RCC 7860 (cell line): ENCODE data around the gene CAVIN1.
"Not testable (repeated sequence)": the region's sequence is repeated elsewhere in the genome, so short reads cannot be mapped to it uniquely, and the experiment has no call there.

Experiments used
- DNase-seq: peaks from one replicate; pipeline ENCODE4 v3.0.0-alpha.2; 2015; ENCODE audit warnings: low spot score
- FAIRE-seq: peaks from 2 replicates; lab custom pipeline; 2012; peaks lifted over from hg19 to GRCh38; lab: Jason Lieb, UNC

The CAVIN1 gene

GRCh38 chr17:42406615-42407288 lies 16.3 kb downstream of the CAVIN1 start:
- DNase-seq (no peak), FAIRE-seq (no peak)

DNA sequence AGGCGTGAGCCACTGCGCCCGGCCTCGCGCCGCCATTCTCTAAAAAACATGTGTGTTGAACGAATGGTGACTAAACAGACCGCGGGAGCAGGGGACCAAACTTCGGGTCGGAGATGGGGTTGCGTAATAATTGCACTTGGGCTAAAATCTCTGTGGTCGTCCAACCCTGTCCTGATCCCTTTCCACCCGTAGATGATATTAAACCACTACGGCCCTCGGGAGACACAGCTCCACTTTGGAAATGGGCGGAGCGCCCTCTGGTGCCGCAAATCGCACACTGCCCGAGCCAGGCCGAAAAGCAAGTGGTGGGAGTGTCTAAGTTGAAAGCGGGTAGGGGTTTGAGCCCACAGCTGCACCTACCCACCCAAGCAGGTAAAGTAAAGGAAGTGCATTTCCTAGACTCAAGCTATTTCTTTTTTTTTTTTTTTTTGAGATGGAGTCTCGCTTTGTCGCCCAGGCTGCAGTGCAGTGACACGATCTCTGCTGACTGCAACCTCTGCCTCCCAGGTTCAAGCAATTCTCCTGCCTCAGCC lies 17.0 kb downstream of the CAVIN1 start:
- DNase-seq (no peak), FAIRE-seq (no peak)

DNA sequence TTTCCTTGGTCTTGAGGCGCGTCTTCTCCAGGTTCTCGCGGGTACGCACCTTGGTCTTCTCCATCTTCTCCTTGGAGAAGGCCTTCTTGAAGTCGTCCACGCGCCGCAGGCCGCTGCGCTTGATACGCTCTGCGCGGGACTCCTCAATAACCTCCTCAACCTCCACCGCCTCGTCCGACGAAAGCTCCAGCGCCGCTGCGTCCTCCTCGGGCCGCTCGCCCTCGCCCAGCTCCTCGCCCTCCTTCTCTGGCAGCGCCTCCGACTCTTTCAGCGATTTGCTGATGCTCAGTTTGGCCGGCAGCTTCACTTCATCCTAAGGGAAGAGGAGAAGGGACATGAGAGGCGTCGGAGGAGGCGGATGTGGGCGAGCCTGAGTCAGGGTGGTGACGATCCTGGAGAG lies 18.0 kb downstream of the CAVIN1 start:
- DNase-seq (no peak), FAIRE-seq (no peak)

DNA sequence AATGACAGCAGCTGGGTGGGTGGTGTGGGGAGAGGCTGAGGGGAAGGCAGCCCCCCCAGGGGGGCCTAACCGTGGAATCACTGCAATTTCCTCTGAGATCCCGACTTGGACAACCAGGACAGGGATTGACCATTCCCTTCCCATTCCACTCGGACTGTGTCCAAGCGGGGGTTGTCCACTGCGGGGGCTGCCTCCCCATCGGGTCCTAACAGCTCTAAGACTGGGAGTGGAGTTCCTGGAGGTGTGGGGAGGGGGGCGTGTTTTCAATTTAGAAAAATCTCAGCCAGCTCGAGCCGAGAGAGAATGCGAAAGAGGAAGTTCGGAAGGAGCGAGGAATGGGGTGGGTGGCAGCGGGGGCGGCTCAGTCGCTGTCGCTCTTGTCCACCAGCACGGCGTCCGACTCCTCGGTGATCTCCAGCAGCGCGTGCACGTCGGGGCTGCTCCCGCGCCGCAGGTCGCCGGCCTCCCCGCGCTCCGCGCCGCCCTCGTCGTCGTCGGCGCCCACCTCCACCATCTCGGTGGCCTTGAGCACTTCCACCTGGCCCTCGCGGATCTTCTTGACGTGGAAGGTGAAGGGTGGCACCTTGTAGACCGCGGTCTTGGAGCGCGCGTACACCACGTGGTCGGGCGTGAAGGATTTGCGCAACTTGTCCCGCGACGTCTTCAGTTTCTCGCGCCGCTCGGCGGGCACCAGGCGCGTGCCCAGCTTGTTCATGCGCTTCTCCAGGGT lies 18.6 kb downstream of the CAVIN1 start:
- FAIRE-seq (no peak), DNase-seq (no peak)

GRCh38 chr17:42403150-42403549 lies 19.9 kb downstream of the CAVIN1 start:
- DNase-seq = no peak
- no peak for FAIRE-seq

DNA sequence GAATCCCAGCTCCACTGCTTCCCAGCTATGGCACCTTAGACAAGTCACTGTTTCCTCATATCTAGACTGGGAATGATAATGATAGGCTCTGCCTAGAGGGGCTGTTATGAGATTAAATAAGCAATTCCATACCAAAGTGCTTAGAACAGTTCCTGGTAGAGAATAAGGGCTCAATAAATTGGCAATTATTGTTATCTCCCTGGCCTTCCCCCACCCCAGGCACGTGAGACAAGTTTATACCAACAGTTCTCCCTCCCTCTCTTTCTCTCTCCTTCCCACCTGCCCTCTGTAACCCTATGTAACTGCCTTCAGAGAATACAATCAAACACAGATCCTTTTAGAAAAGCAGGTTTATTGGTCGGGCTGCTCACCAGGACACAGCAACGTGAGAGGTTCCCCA lies 20.9 kb downstream of the CAVIN1 start:
- DNase-seq = no peak
- FAIRE-seq = no peak

DNA sequence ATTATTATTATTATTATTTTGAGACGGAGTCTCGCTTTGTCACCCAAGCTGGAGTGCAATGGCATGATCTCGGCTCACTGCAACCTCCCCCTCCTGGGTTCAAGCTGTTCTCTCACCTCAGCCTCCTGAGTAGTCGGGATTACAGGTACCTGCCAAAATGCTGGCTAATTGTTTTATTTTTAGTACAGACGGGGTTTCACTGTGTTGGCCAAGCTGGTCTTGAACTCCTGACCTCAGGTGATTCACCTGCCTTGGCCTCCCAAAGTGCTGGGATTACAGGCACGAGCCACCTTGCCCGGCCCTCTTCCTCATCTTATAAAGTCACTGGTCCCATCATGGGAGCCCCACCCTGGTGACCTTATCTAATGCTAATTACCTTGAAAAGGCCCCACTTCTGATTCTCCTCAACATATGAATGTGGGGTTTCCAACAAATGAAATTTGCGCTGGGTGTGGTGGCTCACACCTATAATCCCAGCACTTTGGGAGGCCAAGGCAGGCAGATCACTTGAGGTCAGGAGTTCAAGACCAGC lies 22.1 kb downstream of the CAVIN1 start:
- FAIRE-seq, DNase-seq: not testable (repeated sequence)

- no peak for FAIRE-seq
- DNase-seq = no peak
Measured at GRCh38 chr17:42399948-42400843, 22.9 kb downstream of the CAVIN1 start.

GRCh38 chr17:42399121-42399520 lies 23.9 kb downstream of the CAVIN1 start:
- DNase-seq (no peak), FAIRE-seq (no peak)

DNA sequence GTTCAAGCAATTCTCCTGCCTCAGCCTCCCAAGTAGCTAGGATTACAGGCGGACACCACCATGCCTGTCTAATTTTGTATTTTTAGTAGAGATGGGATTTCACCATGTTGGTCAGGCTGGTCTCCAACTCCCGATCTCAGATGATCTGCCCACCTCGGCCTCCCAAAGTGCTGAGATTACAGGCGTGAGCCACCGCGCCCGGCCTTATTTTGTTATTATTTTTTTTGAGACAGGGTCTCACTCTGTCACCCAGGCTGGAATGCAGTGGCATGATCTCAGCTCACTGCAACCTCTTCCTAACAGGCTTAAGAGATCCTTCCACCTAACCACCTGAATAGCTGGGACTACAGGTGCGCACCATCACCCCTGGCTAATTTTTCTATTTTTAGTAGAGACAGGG lies 27.5 kb downstream of the CAVIN1 start:
- FAIRE-seq = not testable (repeated sequence)

GRCh38 chr17:42394838-42395237 lies 28.2 kb downstream of the CAVIN1 start:
- DNase-seq (no peak), FAIRE-seq (no peak)

More for the DNA sequence above, 27.5 kb downstream of the CAVIN1 start:
- not testable (repeated sequence) for DNase-seq

DNA sequence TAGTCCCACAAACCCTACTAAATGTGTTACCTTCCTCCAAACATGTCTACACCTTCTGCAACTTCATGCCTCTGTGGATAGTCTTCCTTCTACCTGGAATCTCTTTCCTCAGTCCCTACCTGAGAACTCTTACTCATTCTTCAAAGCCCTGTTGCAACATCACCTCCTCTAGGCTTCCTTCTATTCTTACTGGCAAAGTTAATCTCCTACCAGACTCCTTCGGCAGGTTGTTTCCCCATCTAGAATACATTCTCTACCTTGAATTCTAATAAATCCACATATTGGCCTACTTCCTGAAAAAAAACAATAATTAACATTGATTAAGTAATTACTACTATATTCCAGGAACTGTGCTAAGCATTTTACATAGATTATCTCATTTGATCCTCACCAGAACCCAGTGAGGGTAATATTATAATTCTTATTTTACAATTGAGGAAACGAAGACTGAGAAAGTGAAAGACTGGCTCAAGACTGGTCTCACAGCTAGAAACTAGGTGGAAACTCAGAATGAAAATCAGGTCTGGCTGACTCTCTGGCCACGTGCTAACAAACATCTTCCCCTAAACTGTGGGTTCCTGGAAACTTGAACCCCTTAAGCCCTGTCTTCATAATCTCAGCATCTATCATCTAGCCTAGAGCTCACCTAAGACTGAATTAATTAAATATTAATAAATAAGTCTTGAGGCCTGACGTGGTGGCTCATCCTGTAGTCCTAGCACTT lies 30.2 kb downstream of the CAVIN1 start:
- FAIRE-seq = no peak
- DNase-seq = no peak

DNA sequence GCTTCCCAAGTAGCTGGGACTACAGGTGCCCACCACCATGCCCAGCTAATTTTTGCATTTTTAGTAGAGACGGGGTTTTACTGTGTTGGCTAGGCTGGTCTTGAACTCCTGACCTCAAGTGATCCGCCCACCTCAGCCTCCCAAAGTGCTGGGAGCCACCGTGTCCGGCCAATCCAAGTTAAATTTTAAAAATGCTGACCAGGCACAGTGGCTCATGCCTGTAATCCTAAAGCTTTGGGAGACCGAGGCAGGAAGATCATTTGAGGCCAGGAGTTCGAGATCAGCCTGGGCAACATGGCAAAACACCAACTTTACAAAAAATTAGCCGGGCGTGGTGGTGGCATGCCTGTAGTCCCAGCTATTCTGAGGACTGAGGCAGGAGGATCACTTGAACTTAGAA lies 31.6 kb downstream of the CAVIN1 start:
- FAIRE-seq, DNase-seq: not testable (repeated sequence)

GRCh38 chr17:42389899-42390298 lies 33.2 kb downstream of the CAVIN1 start:
- FAIRE-seq (no peak), DNase-seq (no peak)

- FAIRE-seq (no peak), DNase-seq (no peak)
Measured at GRCh38 chr17:42389135-42389417, 34.0 kb downstream of the CAVIN1 start.

DNA sequence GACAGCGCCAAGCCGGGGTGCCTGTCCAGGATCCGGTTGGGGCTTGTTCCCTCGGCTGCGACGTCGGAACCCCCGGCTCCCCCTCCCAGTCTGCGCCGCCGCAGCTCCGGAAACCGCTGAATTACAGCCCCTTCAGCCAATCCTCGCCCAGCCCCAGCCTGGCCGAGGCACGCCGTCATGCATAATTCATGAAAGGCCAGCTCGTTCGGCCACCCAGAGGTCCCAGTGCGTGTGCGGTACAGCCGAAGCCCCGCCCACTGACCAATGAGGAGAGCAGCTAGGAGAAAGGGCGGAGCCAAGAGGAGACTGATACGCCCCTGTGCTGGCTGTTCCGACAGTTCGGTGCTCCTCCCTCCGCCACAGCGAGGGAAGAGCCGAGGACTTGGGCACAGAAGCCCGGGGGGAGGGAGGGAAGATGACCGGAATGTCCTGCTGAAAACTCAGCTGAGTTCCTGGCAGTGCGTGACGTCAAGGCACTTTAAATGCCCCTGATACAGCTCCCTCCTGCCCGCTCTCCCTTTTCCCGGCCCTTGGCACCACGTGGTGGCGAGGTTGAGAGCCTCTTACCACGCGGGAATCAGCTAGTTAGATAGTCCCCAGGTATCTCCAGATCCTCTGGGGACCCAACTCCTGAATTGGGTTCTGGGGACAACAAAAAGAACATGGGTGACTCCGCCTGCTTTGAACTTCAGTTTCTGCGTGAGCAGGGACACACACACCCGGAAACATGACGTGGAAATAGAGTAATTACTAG lies 34.5 kb downstream of the CAVIN1 start, which contains the start of gene STAT3:
Gene STAT3, minus strand, starts transcription at position 62 of the 754 bp plus-strand sequence. CDS start 39,926 bp downstream, outside the sequence.
- FAIRE-seq (peak; percentile 89), DNase-seq (peak; percentile 100)

DNA sequence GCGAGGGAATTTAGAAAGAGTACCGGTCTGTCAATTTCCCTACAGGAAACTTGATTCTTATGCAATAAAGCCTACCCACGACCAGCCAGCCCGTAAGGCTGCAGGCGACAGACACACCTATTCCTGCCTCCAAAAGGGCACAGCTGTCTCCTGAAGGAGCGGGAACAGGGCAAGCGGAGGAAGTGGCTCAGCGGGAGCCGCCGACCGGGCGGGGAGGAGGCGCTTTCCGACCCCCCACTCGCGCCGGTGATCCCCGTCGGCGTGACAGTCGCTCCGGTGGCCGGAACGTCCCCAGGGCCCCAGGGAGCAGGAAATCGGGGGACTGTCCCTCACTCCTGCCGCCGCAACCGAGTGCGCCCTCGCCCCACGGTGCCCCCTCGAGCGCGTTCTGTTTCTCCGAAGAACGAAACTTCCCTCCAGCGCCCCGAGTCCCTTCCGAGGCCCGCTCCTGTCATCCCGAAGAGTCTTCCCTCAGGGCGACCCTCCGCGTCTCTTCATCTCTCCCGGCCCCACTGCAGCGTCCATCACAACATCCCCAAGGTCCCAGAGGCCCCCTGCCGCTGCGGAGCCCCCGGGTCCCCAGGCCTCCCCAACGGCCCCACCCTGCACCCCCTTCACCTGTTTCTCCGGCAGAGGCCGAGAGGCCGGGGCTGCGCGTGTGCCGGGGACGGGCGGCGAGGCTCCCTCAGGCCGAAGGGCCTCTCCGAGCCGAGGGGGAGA lies 35.2 kb downstream of the CAVIN1 start:
- DNase-seq (peak; percentile 54), FAIRE-seq (no peak)

DNA sequence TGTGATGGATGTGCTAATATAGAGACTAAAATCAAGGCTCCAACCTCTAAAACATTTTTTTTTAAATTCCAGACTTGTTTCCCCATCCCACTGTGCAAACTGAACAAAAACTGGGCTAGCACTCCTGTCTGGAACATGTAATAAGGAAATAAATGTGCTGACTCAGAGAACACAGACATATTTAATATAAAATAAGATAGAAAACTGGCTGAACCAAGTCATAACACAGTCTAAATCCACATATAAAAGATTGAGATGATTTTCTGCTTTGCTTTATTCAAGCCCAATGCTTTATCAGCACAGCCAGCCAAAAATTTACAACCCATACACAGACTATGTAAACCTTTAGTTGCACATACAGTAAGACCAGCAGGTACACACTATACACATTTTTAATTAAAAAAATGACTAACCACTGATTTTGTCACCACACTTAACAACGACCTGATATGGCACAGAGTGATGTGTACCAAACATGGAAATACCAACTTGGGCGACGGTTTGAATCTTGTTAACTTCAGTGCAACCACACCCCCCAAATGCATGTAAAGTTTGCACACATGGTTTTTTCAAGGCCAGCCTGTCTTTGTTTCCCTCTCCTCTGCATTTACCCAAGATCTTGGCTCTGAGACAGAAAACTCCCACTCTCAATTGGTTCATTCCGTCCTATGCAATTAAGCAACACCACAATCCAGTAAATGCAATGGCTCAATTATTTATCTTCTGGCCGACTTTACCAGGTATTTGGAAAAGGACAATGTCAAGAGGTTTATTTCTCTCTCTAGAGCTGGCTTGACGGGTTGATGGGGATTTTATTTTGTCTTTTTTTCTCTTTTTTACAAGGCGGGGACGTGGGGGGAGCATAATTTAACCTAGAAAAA lies 36.0 kb downstream of the CAVIN1 start:
- DNase-seq (no peak), FAIRE-seq (no peak)
